Right lobe of liver (tissue), 4 donors: ENCODE measurements around the gene RNLS.

Experiments
- CTCF ChIP-seq, 4 donors: fragments of 200-600 bp in 3 of 4; fragments of 450-650 bp in 1 of 4; IDR thresholded peaks; one replicate each; pipeline versions ENCODE4 v1.5.1 to v1.8.0; 2016 to 2022; ENCODE audit warnings: antibody characterized with exemption in 4 of 4, mild to moderate bottlenecking in 2 of 4
- POLR2A ChIP-seq: fragments of 450-650 bp; IDR thresholded peaks from one replicate; pipeline ENCODE4 v1.6.1; 2017; ENCODE audit warnings: antibody characterized with exemption, mild to moderate bottlenecking
- donor health status: DM: no; HTN: no; CAD: no.
- donor health status: DM: no; HTN: no; CAD: no.
- donor health status: DM: no; HTN: yes; CAD: no.

GRCh38 chr10:88343761-88344484 is 239.2 kb downstream of the RNLS start:
- TF ChIP-seq CTCF (IDR thresholded peaks at IDR 0.05) (no peak), POLR2A (no peak)
